Liver (tissue), 3 donors: Measurements from ENCODE around the gene RBM47.

Source experiments
- EGR1 ChIP-seq, 2 donors: IDR thresholded peaks; 2 replicates each; pipeline ENCODE4 v1.6.1; 2016 to 2018; ENCODE audit warnings: antibody characterized with exemption in 2 of 2, low read depth in 2 of 2
- HNF4G ChIP-seq: IDR thresholded peaks from 2 replicates; pipeline ENCODE4 v1.6.1; 2016; ENCODE audit warnings: antibody characterized with exemption
- RAD21 ChIP-seq, 2 donors: IDR thresholded peaks; 2 replicates each; pipeline ENCODE4 v1.6.1; 2016; ENCODE audit warnings: antibody characterized with exemption in 2 of 2, mild to moderate bottlenecking in 2 of 2
- SP1 ChIP-seq: IDR thresholded peaks from 2 replicates; pipeline ENCODE4 v1.6.1; 2018; ENCODE audit warnings: antibody characterized with exemption, mild to moderate bottlenecking
- TF ChIP-seq, protein P1 (sequence below): fragments of 150-350 bp; IDR thresholded peaks from 2 replicates; pipeline ENCODE4 v1.5.1; 2017; ENCODE audit warnings: improper control_type of control experiment, low read depth, low read length; ENCODE audit not compliant: missing input control
- TF ChIP-seq, protein P2 (sequence below): IDR thresholded peaks from 2 replicates; pipeline ENCODE4 v1.6.1; 2016; ENCODE audit warnings: antibody characterized with exemption
- TF ChIP-seq, protein P3 (sequence below): IDR thresholded peaks from 2 replicates; pipeline ENCODE4 v1.6.1; 2016; ENCODE audit warnings: antibody characterized with exemption, mild to moderate bottlenecking
- TF ChIP-seq, protein P4 (sequence below): IDR thresholded peaks from 2 replicates; pipeline ENCODE4 v1.6.1; 2016; ENCODE audit warnings: antibody characterized with exemption
- TF ChIP-seq, protein P5 (sequence below): IDR thresholded peaks from 2 replicates; pipeline ENCODE4 v1.6.1; 2016; ENCODE audit warnings: antibody characterized with exemption
- donor health status: healthy.
- donor health status: healthy.

DNA sequence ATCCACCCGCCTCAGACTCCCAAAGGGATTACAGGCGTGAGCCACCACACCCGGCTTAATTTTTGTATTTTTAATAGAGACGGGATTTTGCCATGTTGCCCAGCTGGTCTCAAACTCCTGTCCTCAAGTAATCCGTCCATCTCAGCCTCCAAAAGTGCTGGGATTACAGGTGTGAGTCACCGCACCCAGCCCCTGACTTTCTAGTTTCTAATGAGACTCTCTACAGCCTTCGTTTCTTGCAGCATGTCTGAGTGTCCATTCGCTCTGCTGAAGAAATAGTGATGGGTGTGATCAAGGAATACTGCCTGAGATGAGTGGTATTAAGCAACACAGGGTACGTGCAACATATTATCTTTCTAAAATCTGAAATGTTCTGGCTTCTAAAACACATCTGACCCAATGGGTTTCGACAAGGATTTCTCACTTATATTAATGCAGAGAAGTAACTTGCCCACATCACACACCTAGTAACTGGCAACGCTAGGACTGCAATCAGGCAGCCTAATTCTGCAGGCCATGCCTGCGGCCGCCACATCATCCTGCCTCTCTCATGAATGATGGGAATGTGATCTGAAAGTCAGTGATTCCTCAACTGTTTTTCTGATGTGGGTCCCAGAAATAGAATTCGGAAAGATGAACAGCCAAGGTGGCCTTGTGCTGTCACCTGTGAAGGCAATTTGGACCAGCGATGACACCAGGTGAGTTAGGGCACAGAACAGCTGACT, 74.3 kb downstream of the RBM47 start:
- TF ChIP-seq, protein P1, sequence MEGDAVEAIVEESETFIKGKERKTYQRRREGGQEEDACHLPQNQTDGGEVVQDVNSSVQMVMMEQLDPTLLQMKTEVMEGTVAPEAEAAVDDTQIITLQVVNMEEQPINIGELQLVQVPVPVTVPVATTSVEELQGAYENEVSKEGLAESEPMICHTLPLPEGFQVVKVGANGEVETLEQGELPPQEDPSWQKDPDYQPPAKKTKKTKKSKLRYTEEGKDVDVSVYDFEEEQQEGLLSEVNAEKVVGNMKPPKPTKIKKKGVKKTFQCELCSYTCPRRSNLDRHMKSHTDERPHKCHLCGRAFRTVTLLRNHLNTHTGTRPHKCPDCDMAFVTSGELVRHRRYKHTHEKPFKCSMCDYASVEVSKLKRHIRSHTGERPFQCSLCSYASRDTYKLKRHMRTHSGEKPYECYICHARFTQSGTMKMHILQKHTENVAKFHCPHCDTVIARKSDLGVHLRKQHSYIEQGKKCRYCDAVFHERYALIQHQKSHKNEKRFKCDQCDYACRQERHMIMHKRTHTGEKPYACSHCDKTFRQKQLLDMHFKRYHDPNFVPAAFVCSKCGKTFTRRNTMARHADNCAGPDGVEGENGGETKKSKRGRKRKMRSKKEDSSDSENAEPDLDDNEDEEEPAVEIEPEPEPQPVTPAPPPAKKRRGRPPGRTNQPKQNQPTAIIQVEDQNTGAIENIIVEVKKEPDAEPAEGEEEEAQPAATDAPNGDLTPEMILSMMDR = no peak
- TF ChIP-seq, protein P2, sequence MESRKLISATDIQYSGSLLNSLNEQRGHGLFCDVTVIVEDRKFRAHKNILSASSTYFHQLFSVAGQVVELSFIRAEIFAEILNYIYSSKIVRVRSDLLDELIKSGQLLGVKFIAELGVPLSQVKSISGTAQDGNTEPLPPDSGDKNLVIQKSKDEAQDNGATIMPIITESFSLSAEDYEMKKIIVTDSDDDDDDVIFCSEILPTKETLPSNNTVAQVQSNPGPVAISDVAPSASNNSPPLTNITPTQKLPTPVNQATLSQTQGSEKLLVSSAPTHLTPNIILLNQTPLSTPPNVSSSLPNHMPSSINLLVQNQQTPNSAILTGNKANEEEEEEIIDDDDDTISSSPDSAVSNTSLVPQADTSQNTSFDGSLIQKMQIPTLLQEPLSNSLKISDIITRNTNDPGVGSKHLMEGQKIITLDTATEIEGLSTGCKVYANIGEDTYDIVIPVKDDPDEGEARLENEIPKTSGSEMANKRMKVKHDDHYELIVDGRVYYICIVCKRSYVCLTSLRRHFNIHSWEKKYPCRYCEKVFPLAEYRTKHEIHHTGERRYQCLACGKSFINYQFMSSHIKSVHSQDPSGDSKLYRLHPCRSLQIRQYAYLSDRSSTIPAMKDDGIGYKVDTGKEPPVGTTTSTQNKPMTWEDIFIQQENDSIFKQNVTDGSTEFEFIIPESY = no peak
- no peak for TF ChIP-seq RAD21 (IDR thresholded peaks at IDR 0.05)
- TF ChIP-seq, protein P3, sequence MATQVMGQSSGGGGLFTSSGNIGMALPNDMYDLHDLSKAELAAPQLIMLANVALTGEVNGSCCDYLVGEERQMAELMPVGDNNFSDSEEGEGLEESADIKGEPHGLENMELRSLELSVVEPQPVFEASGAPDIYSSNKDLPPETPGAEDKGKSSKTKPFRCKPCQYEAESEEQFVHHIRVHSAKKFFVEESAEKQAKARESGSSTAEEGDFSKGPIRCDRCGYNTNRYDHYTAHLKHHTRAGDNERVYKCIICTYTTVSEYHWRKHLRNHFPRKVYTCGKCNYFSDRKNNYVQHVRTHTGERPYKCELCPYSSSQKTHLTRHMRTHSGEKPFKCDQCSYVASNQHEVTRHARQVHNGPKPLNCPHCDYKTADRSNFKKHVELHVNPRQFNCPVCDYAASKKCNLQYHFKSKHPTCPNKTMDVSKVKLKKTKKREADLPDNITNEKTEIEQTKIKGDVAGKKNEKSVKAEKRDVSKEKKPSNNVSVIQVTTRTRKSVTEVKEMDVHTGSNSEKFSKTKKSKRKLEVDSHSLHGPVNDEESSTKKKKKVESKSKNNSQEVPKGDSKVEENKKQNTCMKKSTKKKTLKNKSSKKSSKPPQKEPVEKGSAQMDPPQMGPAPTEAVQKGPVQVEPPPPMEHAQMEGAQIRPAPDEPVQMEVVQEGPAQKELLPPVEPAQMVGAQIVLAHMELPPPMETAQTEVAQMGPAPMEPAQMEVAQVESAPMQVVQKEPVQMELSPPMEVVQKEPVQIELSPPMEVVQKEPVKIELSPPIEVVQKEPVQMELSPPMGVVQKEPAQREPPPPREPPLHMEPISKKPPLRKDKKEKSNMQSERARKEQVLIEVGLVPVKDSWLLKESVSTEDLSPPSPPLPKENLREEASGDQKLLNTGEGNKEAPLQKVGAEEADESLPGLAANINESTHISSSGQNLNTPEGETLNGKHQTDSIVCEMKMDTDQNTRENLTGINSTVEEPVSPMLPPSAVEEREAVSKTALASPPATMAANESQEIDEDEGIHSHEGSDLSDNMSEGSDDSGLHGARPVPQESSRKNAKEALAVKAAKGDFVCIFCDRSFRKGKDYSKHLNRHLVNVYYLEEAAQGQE = no peak
- no peak for TF ChIP-seq HNF4G
- no peak for TF ChIP-seq SP1
- TF ChIP-seq, protein P4, sequence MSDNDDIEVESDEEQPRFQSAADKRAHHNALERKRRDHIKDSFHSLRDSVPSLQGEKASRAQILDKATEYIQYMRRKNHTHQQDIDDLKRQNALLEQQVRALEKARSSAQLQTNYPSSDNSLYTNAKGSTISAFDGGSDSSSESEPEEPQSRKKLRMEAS = no peak
- TF ChIP-seq EGR1 (IDR thresholded peaks at IDR 0.05; ENCODE audit: low read depth in 2 of 2) = no peak
- TF ChIP-seq, protein P5, sequence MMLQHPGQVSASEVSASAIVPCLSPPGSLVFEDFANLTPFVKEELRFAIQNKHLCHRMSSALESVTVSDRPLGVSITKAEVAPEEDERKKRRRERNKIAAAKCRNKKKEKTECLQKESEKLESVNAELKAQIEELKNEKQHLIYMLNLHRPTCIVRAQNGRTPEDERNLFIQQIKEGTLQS = no peak
